CD14-positive monocyte (primary cell): Measurements from ENCODE around the gene ATP6V1G1. TPM values are rescaled to one million over a fixed set of nuclear protein-coding genes. Genes with fewer than 3 reads are reported as not detected.

Source experiments
- DNase-seq, 3 donors: peaks; one replicate each; pipeline ENCODE4 v3.0.0-alpha.2; 2011 to 2022
- H2AFZ ChIP-seq: 2 replicates; pipeline ENCODE4 v1.6.0; 2012; ENCODE audit warnings: mild to moderate bottlenecking, low read depth, low read length, inconsistent platforms; ENCODE audit not compliant: insufficient read depth, poor library complexity, severe bottlenecking
- H3K27ac ChIP-seq, 2 donors: 1 replicate in 1 of 2; 2 replicates in 1 of 2; pipeline ENCODE4 v1.5.1; 2012 to 2013; ENCODE audit warnings: low read length in 2 of 2, control low read depth in 1 of 2, inconsistent platforms in 1 of 2, low read depth in 1 of 2, mild to moderate bottlenecking in 1 of 2
- H3K27me3 ChIP-seq, 2 donors: one replicate each; pipeline versions ENCODE4 v1.6.0 to v1.6.1; 2011 to 2013; ENCODE audit warnings: low read length in 2 of 2; ENCODE audit not compliant: control insufficient read depth in 2 of 2, insufficient read depth in 2 of 2
- H3K36me3 ChIP-seq, 2 donors: replicated peaks in 1 of 2; 1 replicate in 1 of 2; 2 replicates in 1 of 2; pipeline versions ENCODE4 v1.5.1 to v1.6.1; 2012 to 2013; ENCODE audit warnings: low read length in 2 of 2, control low read depth in 1 of 2, inconsistent platforms in 1 of 2, mild to moderate bottlenecking in 1 of 2; ENCODE audit not compliant: insufficient read depth in 2 of 2, control insufficient read depth in 1 of 2
- H3K4me1 ChIP-seq, 2 donors: 1 replicate in 1 of 2; 2 replicates in 1 of 2; pipeline versions ENCODE4 v1.5.1 to v1.6.1; 2012 to 2013; ENCODE audit warnings: low read length in 2 of 2, control low read depth in 1 of 2, inconsistent platforms in 1 of 2, mild to moderate bottlenecking in 1 of 2, moderate library complexity in 1 of 2; ENCODE audit not compliant: insufficient read depth in 2 of 2, control insufficient read depth in 1 of 2
- H3K4me2 ChIP-seq: replicated peaks from 2 replicates; pipeline ENCODE3; 2012; ENCODE audit warnings: low read length, moderate library complexity, mild to moderate bottlenecking; ENCODE audit not compliant: poor library complexity, severe bottlenecking; ENCODE audit errors: extremely low read depth
- H3K4me3 ChIP-seq, 3 experiments: fragments of 200-600 bp in 1 of 3; sonication (generic) in 1 of 3; replicated peaks in 1 of 3; 1 replicate in 2 of 3; 2 replicates in 1 of 3; pipeline ENCODE4 v1.5.1; 2011 to 2013; ENCODE audit warnings: low read length in 3 of 3, mild to moderate bottlenecking in 3 of 3, control low read depth in 2 of 3, low read depth in 2 of 3, inconsistent platforms in 1 of 3, moderate library complexity in 1 of 3
- H3K79me2 ChIP-seq: 2 replicates; pipeline ENCODE4 v1.6.0; 2012; ENCODE audit warnings: mild to moderate bottlenecking, control low read depth, inconsistent platforms, low read length, moderate library complexity; ENCODE audit not compliant: insufficient read depth
- H3K9ac ChIP-seq: 2 replicates; pipeline ENCODE4 v1.6.0; 2017; ENCODE audit warnings: low read length, mild to moderate bottlenecking; ENCODE audit not compliant: insufficient read depth, poor library complexity, severe bottlenecking
- H3K9me3 ChIP-seq, 2 donors: replicated peaks in 1 of 2; 1 replicate in 1 of 2; 2 replicates in 1 of 2; pipeline versions ENCODE4 v1.5.1 to v1.6.1; 2012 to 2013; ENCODE audit warnings: low read length in 2 of 2, control low read depth in 1 of 2; ENCODE audit not compliant: control insufficient read depth in 1 of 2, insufficient read depth in 1 of 2
- H4K20me1 ChIP-seq: 2 replicates; pipeline ENCODE4 v1.6.0; 2012; ENCODE audit warnings: mild to moderate bottlenecking, low read length, control low read depth, moderate library complexity; ENCODE audit not compliant: insufficient read depth
- H3K27ac Mint-ChIP-seq, 7 donors: one replicate each; pipeline ENCODE4 v1.8.0; 2020; ENCODE audit warnings: mild to moderate bottlenecking in 7 of 7, mixed read lengths in 7 of 7, moderate library complexity in 6 of 7, inconsistent platforms in 2 of 7
- H3K27me3 Mint-ChIP-seq, 3 donors: one replicate each; pipeline ENCODE4 v1.8.0; 2021 to 2022; ENCODE audit warnings: low read depth in 3 of 3, mild to moderate bottlenecking in 3 of 3, mixed read lengths in 3 of 3, moderate library complexity in 3 of 3, inconsistent platforms in 1 of 3
- H3K36me3 Mint-ChIP-seq, 2 donors: one replicate each; pipeline ENCODE4 v1.8.0; 2020; ENCODE audit warnings: mixed read lengths in 2 of 2, inconsistent platforms in 1 of 2, mild to moderate bottlenecking in 1 of 2
- H3K4me1 Mint-ChIP-seq: one replicate; pipeline ENCODE4 v1.8.0; 2020; ENCODE audit warnings: mild to moderate bottlenecking, mixed read lengths
- H3K4me3 Mint-ChIP-seq, 2 donors: one replicate each; pipeline ENCODE4 v1.8.0; 2020; ENCODE audit warnings: mild to moderate bottlenecking in 2 of 2, mixed read lengths in 2 of 2, moderate library complexity in 1 of 2
- H3K9me3 Mint-ChIP-seq, 7 donors: one replicate each; pipeline ENCODE4 v1.8.0; 2020 to 2022; ENCODE audit warnings: mixed read lengths in 7 of 7, mild to moderate bottlenecking in 6 of 7, moderate library complexity in 6 of 7, inconsistent platforms in 2 of 7
- WGBS: methylation state at CpG from one replicate; pipeline ENCODE4 v1.1.5; 2013; ENCODE audit warnings: missing lambda C conversion rate; ENCODE audit not compliant: insufficient coverage; 5-methylcytosine and 5-hydroxymethylcytosine counted together
- intact Hi-C, 2 donors: fragments of 100-400 bp; cut with micrococcal nuclease; formaldehyde crosslinking; loops; one replicate each; pipeline versions ENCODE4 v1.15.0 to v1.15.1; 2023
- polyA plus RNA-seq, 3 donors: library from polyadenylated mRNA; depleted of rRNA in 1 of 3; unstranded in 2 of 3; stranded (reverse) in 1 of 3; fragments of 300-500 nt in 2 of 3; fragments of >200 nt in 1 of 3; fragmentation: Illumina TruSeq in 2 of 3; gene quantifications; 1 replicate in 2 of 3; 2 replicates in 1 of 3; pipeline ENCODE4 v1.2.3, GENCODE V29; 2012 to 2021
- TF ChIP-seq, protein P1 (sequence below): fragments of 200-600 bp; IDR thresholded peaks from one replicate; pipeline ENCODE4 v1.8.0; 2022; ENCODE audit warnings: antibody characterized with exemption, mild to moderate bottlenecking

Gene ATP6V1G1
- polyA plus RNA-seq, 3 donors = 146 to 226 (median 214) TPM

DNA sequence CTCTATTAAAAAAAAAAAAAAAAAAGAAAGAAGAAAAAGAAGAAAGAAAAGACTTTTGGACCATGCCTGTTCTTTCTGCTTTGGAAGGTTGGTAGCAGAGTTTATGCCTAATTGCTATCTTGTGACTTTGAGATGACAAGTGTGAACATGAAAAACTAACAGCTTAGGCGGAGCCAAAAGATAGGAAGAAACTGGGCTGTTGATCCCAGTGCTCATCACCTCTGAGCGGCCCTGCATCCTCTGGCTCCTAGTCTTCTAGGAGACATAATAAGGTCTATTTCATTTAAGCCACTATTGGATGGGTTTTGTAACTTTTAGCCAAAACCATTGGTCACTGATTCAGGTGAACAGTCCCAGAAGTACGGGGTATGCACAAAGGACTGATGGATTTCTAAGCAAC lies 34.4 kb upstream of the ATP6V1G1 start:
- 100% methylated on average over 2 of the region's 3 CpGs for WGBS
- Mint-ChIP-seq H3K4me3 (no peak overlapping the region), H3K27me3 (peaks cover 0 to 4% (median 2%) of the 10 kb centered on the region in 3 donors)

DNA sequence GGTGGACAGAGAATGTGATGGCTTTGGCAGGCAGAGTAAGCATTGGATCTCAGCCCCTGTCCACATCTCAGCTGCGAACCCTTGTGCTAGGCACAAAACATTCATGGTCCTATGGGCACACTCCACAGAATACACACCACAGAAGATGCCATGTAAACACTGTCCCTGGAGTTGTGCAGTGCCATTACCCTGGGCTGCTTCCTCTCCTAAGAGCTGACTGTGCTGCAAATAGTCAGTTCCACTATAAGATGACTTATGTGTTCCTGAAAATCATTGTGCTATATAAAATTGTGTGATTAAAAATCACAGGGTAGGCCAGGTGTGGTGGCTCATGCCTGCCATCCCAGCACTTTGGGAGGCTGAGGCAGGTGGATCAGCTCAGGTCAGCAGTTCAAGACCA lies 31.9 kb upstream of the ATP6V1G1 start:
- Histone ChIP-seq H3K4me2 (no peak overlapping the region), H2AFZ (no peak overlapping the region), H3K9me3 (peaks cover 0 to 3% of the 10 kb centered on the region in 2 donors), H4K20me1 (no peaks in the 10 kb centered on the region), H3K9ac (no peak overlapping the region), H3K36me3 (no peaks in the 10 kb centered on the region), H3K27me3 (no peaks in the 10 kb centered on the region), H3K4me3 (no peak overlapping the region), H3K4me1 (peaks cover 13 to 34% of the 10 kb centered on the region in 2 donors), H3K79me2 (no peaks in the 10 kb centered on the region), H3K27ac (no peak overlapping the region)
- TF ChIP-seq, protein P1, sequence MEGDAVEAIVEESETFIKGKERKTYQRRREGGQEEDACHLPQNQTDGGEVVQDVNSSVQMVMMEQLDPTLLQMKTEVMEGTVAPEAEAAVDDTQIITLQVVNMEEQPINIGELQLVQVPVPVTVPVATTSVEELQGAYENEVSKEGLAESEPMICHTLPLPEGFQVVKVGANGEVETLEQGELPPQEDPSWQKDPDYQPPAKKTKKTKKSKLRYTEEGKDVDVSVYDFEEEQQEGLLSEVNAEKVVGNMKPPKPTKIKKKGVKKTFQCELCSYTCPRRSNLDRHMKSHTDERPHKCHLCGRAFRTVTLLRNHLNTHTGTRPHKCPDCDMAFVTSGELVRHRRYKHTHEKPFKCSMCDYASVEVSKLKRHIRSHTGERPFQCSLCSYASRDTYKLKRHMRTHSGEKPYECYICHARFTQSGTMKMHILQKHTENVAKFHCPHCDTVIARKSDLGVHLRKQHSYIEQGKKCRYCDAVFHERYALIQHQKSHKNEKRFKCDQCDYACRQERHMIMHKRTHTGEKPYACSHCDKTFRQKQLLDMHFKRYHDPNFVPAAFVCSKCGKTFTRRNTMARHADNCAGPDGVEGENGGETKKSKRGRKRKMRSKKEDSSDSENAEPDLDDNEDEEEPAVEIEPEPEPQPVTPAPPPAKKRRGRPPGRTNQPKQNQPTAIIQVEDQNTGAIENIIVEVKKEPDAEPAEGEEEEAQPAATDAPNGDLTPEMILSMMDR = no peak
- Mint-ChIP-seq H3K36me3 (peaks cover 3 to 5% of the 10 kb centered on the region in 2 donors), H3K9me3 (peaks cover 3 to 12% (median 6%) of the 10 kb centered on the region in 7 donors), H3K4me1 (peaks cover 38% of the 10 kb centered on the region), H3K27ac (peak overlapping the region in 6 of 7 donors; percentile 15 to 80 (median 68)), H3K27me3 (peaks cover 0 to 5% (median 2%) of the 10 kb centered on the region in 3 donors), H3K4me3 (no peak overlapping the region)
- WGBS = 100% methylated on average over 1 of the region's 1 CpG
- no peak for DNase-seq
- intact Hi-C loops = no loop called here

More for the DNA sequence above, 34.4 kb upstream of the ATP6V1G1 start:
- Mint-ChIP-seq H3K9me3 (peaks cover 6 to 10% (median 7%) of the 10 kb centered on the region in 7 donors), H3K27ac (peak overlapping the region in 1 of 7 donors; percentile 31), H3K36me3 (peaks cover 3 to 5% of the 10 kb centered on the region in 2 donors), H3K4me1 (peaks cover 34% of the 10 kb centered on the region)
- intact Hi-C loops = no loop called here
- Histone ChIP-seq H3K4me2 (no peak overlapping the region), H3K27ac (no peak overlapping the region), H3K9ac (no peak overlapping the region), H3K4me3 (no peak overlapping the region), H2AFZ (no peak overlapping the region), H3K4me1 (peaks cover 13 to 21% of the 10 kb centered on the region in 2 donors), H3K27me3 (no peaks in the 10 kb centered on the region), H3K36me3 (no peaks in the 10 kb centered on the region), H4K20me1 (no peaks in the 10 kb centered on the region), H3K9me3 (peaks cover 0 to 3% of the 10 kb centered on the region in 2 donors), H3K79me2 (no peaks in the 10 kb centered on the region)
- DNase-seq = no peak
- TF ChIP-seq, protein P1 = no peak
